IMR-90 (cell line): ENCODE results near the gene KPRP. TPM values are rescaled to one million over a fixed set of nuclear protein-coding genes. Genes with fewer than 3 reads are reported as not detected.

Experiments used
- ATAC-seq: fragments of 200-7000 bp; cut with Tn5 transposase; 2 replicates; pipeline ENCODE4 v1.9.1; 2020; ENCODE audit warnings: low read depth, mild to moderate bottlenecking, moderate library complexity
- BruUV-seq: library from RNA; stranded (reverse); fragments of 400-500 nt; replicated peaks from 2 replicates; lab custom pipeline; 2021; lab: Mats Ljungman, UMichigan
- CTCF ChIA-PET: fragments of 300-600 bp; formaldehyde crosslinking; extraction: SDS; loops from one replicate; lab custom pipeline; 2021; ENCODE audit warnings: antibody characterized with exemption; lab: Yijun Ruan, JAX
- POLR2A ChIA-PET: fragments of 300-600 bp; sonication (Branson Sonifier 250); formaldehyde crosslinking; loops from one replicate; lab custom pipeline; 2022; ENCODE audit warnings: antibody characterized with exemption; ENCODE audit not compliant: unreplicated experiment; lab: Charles Lee
- DNase-seq: peaks from one replicate; pipeline ENCODE4 v3.0.0; 2013
- H2AFZ ChIP-seq: replicated peaks from 2 replicates; pipeline ENCODE3; 2013; ENCODE audit warnings: low read length, mild to moderate bottlenecking; ENCODE audit not compliant: poor library complexity
- H2AK5ac ChIP-seq: 2 replicates; pipeline ENCODE4 v1.6.1; 2013; ENCODE audit warnings: low read depth, low read length, inconsistent platforms
- H2AK9ac ChIP-seq: replicated peaks from 2 replicates; pipeline ENCODE3; 2013; ENCODE audit warnings: mild to moderate bottlenecking, low read depth, low read length, moderate library complexity; ENCODE audit not compliant: poor library complexity
- H2BK120ac ChIP-seq: 2 replicates; pipeline ENCODE4 v1.6.1; 2013; ENCODE audit warnings: low read depth, low read length, inconsistent platforms
- H2BK15ac ChIP-seq: 3 replicates; pipeline ENCODE4 v1.6.1; 2013; ENCODE audit warnings: low read depth, low read length, inconsistent platforms
- H2BK20ac ChIP-seq: 2 replicates; pipeline ENCODE4 v1.6.1; 2013; ENCODE audit warnings: low read depth, mild to moderate bottlenecking, inconsistent platforms, low read length, moderate library complexity
- H2BK5ac ChIP-seq: 2 replicates; pipeline ENCODE4 v1.6.1; 2013; ENCODE audit warnings: mild to moderate bottlenecking, low read depth, low read length, inconsistent platforms; ENCODE audit not compliant: poor library complexity, severe bottlenecking
- H3K14ac ChIP-seq: replicated peaks from 2 replicates; pipeline ENCODE4 v1.6.1; 2013; ENCODE audit warnings: low read depth, low read length, inconsistent platforms
- H3K18ac ChIP-seq: 2 replicates; pipeline ENCODE4 v1.6.1; 2013; ENCODE audit warnings: low read depth, low read length, control low read depth
- H3K23ac ChIP-seq: 2 replicates; pipeline ENCODE4 v1.6.1; 2013; ENCODE audit warnings: low read depth, low read length, inconsistent platforms
- H3K27ac ChIP-seq: 2 replicates; pipeline ENCODE4 v1.5.1; 2013; ENCODE audit warnings: mild to moderate bottlenecking, control low read depth, low read length; ENCODE audit not compliant: insufficient read depth
- H3K27me3 ChIP-seq: 2 replicates; pipeline ENCODE4 v1.6.1; 2013; ENCODE audit warnings: low read length; ENCODE audit not compliant: control insufficient read depth, insufficient read depth
- H3K36me3 ChIP-seq: 2 replicates; pipeline ENCODE4 v1.6.1; 2013; ENCODE audit warnings: low read length, mixed read lengths; ENCODE audit not compliant: control insufficient read depth, insufficient read depth
- H3K4ac ChIP-seq: 2 replicates; pipeline ENCODE4 v1.6.1; 2013; ENCODE audit warnings: low read depth, low read length, inconsistent platforms
- H3K4me1 ChIP-seq: 2 replicates; pipeline ENCODE4 v1.6.1; 2013; ENCODE audit warnings: low read length, mixed read lengths; ENCODE audit not compliant: control insufficient read depth, insufficient read depth
- H3K4me2 ChIP-seq: 2 replicates; pipeline ENCODE4 v1.6.1; 2013; ENCODE audit warnings: low read depth, mild to moderate bottlenecking, control low read depth, low read length, moderate library complexity
- H3K4me3 ChIP-seq: 2 replicates; pipeline ENCODE4 v1.5.1; 2013; ENCODE audit warnings: low read depth, mild to moderate bottlenecking, control low read depth, low read length, moderate library complexity; ENCODE audit not compliant: insufficient read depth
- H3K56ac ChIP-seq: 2 replicates; pipeline ENCODE4 v1.6.1; 2013; ENCODE audit warnings: low read length, inconsistent platforms; ENCODE audit not compliant: insufficient read depth; ENCODE audit errors: extremely low read depth
- H3K79me1 ChIP-seq, 2 experiments: 2 replicates each; pipeline ENCODE4 v1.6.1; 2013; ENCODE audit warnings: low read length in 2 of 2, inconsistent platforms in 1 of 2, low read depth in 1 of 2
- H3K9ac ChIP-seq: 2 replicates; pipeline ENCODE4 v1.6.1; 2013; ENCODE audit warnings: low read depth, low read length, control low read depth
- H3K9me1 ChIP-seq: 2 replicates; pipeline ENCODE4 v1.6.1; 2013; ENCODE audit warnings: low read length, inconsistent platforms; ENCODE audit not compliant: insufficient read depth
- H3K9me3 ChIP-seq: 2 replicates; pipeline ENCODE4 v1.6.1; 2013; ENCODE audit warnings: low read length; ENCODE audit not compliant: control insufficient read depth, insufficient read depth
- H4K20me1 ChIP-seq: 2 replicates; pipeline ENCODE4 v1.6.1; 2013; ENCODE audit warnings: low read length, inconsistent platforms; ENCODE audit not compliant: insufficient read depth
- H4K5ac ChIP-seq: 2 replicates; pipeline ENCODE4 v1.6.1; 2013; ENCODE audit warnings: mild to moderate bottlenecking, low read depth, low read length, control low read depth
- H4K8ac ChIP-seq, 2 experiments: 2 replicates each; pipeline ENCODE4 v1.6.1; 2013; ENCODE audit warnings: low read depth in 2 of 2, low read length in 2 of 2, control low read depth in 1 of 2, inconsistent platforms in 1 of 2
- H4K91ac ChIP-seq: 2 replicates; pipeline ENCODE4 v1.6.1; 2013; ENCODE audit warnings: low read depth, low read length, inconsistent platforms; ENCODE audit not compliant: insufficient read depth
- CEBPB ChIP-seq: IDR thresholded peaks from 2 replicates; pipeline ENCODE4 v1.6.1; 2012; ENCODE audit warnings: low read depth, low read length, improper control_type of control experiment
- CTCF ChIP-seq: conservative IDR thresholded peaks from 2 replicates; pipeline ENCODE4 v1.5.1; 2012; ENCODE audit warnings: mild to moderate bottlenecking, low read depth, low read length, improper control_type of control experiment
- ELK1 ChIP-seq: fragments of 150-350 bp; IDR thresholded peaks from 2 replicates; pipeline ENCODE4 v1.6.1; 2016; ENCODE audit warnings: low read depth, mild to moderate bottlenecking, low read length, moderate library complexity, borderline replicate concordance
- MAFK ChIP-seq: IDR thresholded peaks from 2 replicates; pipeline ENCODE4 v1.6.1; 2012; ENCODE audit warnings: low read depth, low read length, improper control_type of control experiment
- MXI1 ChIP-seq: IDR thresholded peaks from 2 replicates; pipeline ENCODE4 v1.6.1; 2012; ENCODE audit warnings: low read depth, mild to moderate bottlenecking, low read length, moderate library complexity, borderline replicate concordance
- POLR2A ChIP-seq: IDR thresholded peaks from 2 replicates; pipeline ENCODE4 v1.6.1; 2012; ENCODE audit warnings: mild to moderate bottlenecking, low read depth, low read length
- RAD21 ChIP-seq: IDR thresholded peaks from 2 replicates; pipeline ENCODE4 v1.6.1; 2012; ENCODE audit warnings: low read length, improper control_type of control experiment
- RFX5 ChIP-seq: IDR thresholded peaks from 2 replicates; pipeline ENCODE4 v1.8.0; 2012; ENCODE audit warnings: low read depth, mild to moderate bottlenecking, low read length, moderate library complexity
- SMC3 ChIP-seq: fragments of 150-350 bp; IDR thresholded peaks from 2 replicates; pipeline ENCODE4 v1.6.1; 2016; ENCODE audit warnings: low read depth, mild to moderate bottlenecking, antibody characterized with exemption, low read length, moderate library complexity
- WGBS, 2 experiments: methylation state at CpG; one replicate each; pipeline versions ENCODE4 v1.1.5 to v1.1.7; 2013; ENCODE audit warnings: missing lambda C conversion rate in 2 of 2; ENCODE audit not compliant: insufficient read length in 1 of 2; ENCODE audit errors: extremely low coverage in 2 of 2; 5-methylcytosine and 5-hydroxymethylcytosine counted together
- dilution Hi-C: fragments of 300-500 bp; cut with HindIII; formaldehyde crosslinking; loops from one replicate; pipeline ENCODE4 v1.14.3; 2018; ENCODE audit warnings: low sequenced_read_pairs; ENCODE audit not compliant: unreplicated experiment
- in situ Hi-C: fragments of 300-500 bp; cut with MboI; formaldehyde crosslinking; loops from 3 replicates; pipeline ENCODE4 v1.14.3; 2019; ENCODE audit warnings: low sequenced_read_pairs, inconsistent platforms, mixed read lengths
- intact Hi-C: fragments of 100-400 bp; cut with micrococcal nuclease; formaldehyde crosslinking; loops from 2 replicates; pipeline ENCODE4 v1.10.0; 2022
- polyA plus RNA-seq, 3 experiments: library from polyadenylated mRNA; depleted of rRNA; stranded (reverse); fragments of >200 nt; gene quantifications; 2 replicates each; pipeline ENCODE4 v1.2.3, GENCODE V29; 2012; ENCODE audit warnings: low replicate concordance in 1 of 3
- total RNA-seq: library from RNA; depleted of rRNA; stranded (reverse); fragments of >200 nt; gene quantifications from 2 replicates; pipeline ENCODE4 v1.2.3, GENCODE V29; 2012
- TF ChIP-seq, protein P1 (sequence below): fragments of 150-350 bp; IDR thresholded peaks from 2 replicates; pipeline ENCODE4 v1.6.1; 2017; ENCODE audit warnings: mild to moderate bottlenecking, antibody characterized with exemption, low read length, low read depth

Gene KPRP
- total and polyA plus RNA-seq, 2 of the 4 experiments (the other 2 are of a cell fraction): not detected

DNA sequence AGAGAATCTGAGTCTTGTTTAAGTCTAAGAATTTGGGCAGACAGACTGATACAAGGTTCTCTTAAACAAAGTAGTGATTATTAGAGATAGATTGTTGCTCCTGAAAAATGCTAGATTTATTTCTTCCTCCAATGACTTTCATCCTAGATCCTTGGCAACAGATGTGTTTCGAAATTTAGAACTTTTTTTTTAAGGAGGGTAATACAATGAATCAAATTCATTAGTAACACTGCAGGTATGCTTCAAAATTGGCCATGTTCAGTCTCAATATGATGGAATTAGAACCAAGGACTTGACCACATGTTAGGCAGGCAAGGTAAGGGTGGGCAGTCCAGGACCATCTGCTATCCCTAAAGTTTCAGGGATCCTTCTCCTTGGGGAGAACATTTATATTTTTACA lies 12.6 kb downstream of the KPRP start:
- TF ChIP-seq, protein P1, sequence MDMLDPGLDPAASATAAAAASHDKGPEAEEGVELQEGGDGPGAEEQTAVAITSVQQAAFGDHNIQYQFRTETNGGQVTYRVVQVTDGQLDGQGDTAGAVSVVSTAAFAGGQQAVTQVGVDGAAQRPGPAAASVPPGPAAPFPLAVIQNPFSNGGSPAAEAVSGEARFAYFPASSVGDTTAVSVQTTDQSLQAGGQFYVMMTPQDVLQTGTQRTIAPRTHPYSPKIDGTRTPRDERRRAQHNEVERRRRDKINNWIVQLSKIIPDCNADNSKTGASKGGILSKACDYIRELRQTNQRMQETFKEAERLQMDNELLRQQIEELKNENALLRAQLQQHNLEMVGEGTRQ: no peak
- no peak for TF ChIP-seq POLR2A
- no peak for TF ChIP-seq ELK1
- no peak for TF ChIP-seq RFX5
- no peak for TF ChIP-seq CTCF
- no peak for TF ChIP-seq MAFK
- TF ChIP-seq SMC3: no peak
- TF ChIP-seq RAD21: no peak
- TF ChIP-seq MXI1: no peak
- no peak for TF ChIP-seq CEBPB
- no peak overlapping the region for H2AFZ ChIP-seq
- H2BK5ac ChIP-seq: no peak overlapping the region
- H3K4me2 ChIP-seq: no peak overlapping the region
- ChIA-PET CTCF (no interaction called here), POLR2A (no interaction called here)
- no peak for DNase-seq
- no peak overlapping the region for H4K91ac ChIP-seq
- no peak overlapping the region for H3K23ac ChIP-seq
- intact Hi-C loops (no loop called here), in situ Hi-C loops (no loop called here), dilution Hi-C loops (no loop called here)
- no peak overlapping the region for H3K27ac ChIP-seq
- H3K9me3 ChIP-seq: no peaks in the 10 kb centered on the region
- no peak overlapping the region for H3K4me3 ChIP-seq
- H4K8ac ChIP-seq: no peak overlapping the region
- H3K4me1 ChIP-seq: no peaks in the 10 kb centered on the region
- H4K5ac ChIP-seq: no peak overlapping the region
- H2BK20ac ChIP-seq: no peak overlapping the region
- ATAC-seq: no peak
- no peak overlapping the region for H3K4ac ChIP-seq
- no peak overlapping the region for H2BK15ac ChIP-seq
- H3K9ac ChIP-seq: no peak overlapping the region
- no peaks in the 10 kb centered on the region for H3K79me1 ChIP-seq
- H3K36me3 ChIP-seq: no peaks in the 10 kb centered on the region
- BruUV-seq: no TSS peak
- H3K27me3 ChIP-seq: no peaks in the 10 kb centered on the region
- no peak overlapping the region for H3K18ac ChIP-seq
- no peak overlapping the region for H3K14ac ChIP-seq
- no CpG with 5 or more reads among the region's 1 CpG for WGBS, 2 experiments
- no peaks in the 10 kb centered on the region for H4K20me1 ChIP-seq
- no peak overlapping the region for H3K56ac ChIP-seq
- no peak overlapping the region for H2AK9ac ChIP-seq
- H2BK120ac ChIP-seq: no peak overlapping the region
- H3K9me1 ChIP-seq: no peaks in the 10 kb centered on the region
- H2AK5ac ChIP-seq: no peak overlapping the region
